DND-41 (cell line): Measurements from ENCODE around the gene P2RY11.

Experiments
- ATAC-seq: fragments of 200-7000 bp; cut with Tn5 transposase; 3 replicates; pipeline ENCODE4 v1.9.1; 2021; ENCODE audit warnings: low read depth; ENCODE audit not compliant: insufficient read depth
- DNase-seq: peaks from one replicate; pipeline ENCODE4 v3.0.0-alpha.2; 2020
- H2AFZ ChIP-seq: 2 replicates; pipeline ENCODE4 v1.6.0; 2012; ENCODE audit warnings: low read depth, low read length
- H3K27ac ChIP-seq: 2 replicates; pipeline ENCODE4 v1.5.1; 2012; ENCODE audit warnings: low read length, inconsistent platforms
- H3K27me3 ChIP-seq: fragments of 200-600 bp; sonication (generic); 2 replicates; pipeline ENCODE4 v1.6.0; 2012; ENCODE audit warnings: low read length, mild to moderate bottlenecking, inconsistent platforms; ENCODE audit not compliant: insufficient read depth, poor library complexity
- H3K36me3 ChIP-seq: 2 replicates; pipeline ENCODE4 v1.5.1; 2012; ENCODE audit warnings: low read length, inconsistent platforms; ENCODE audit not compliant: insufficient read depth
- H3K4me1 ChIP-seq: 2 replicates; pipeline ENCODE4 v1.5.1; 2012; ENCODE audit warnings: mild to moderate bottlenecking, low read length; ENCODE audit not compliant: insufficient read depth
- H3K4me2 ChIP-seq: 2 replicates; pipeline ENCODE4 v1.6.0; 2012; ENCODE audit warnings: mild to moderate bottlenecking, moderate library complexity, low read length, inconsistent platforms; ENCODE audit not compliant: insufficient read depth
- H3K4me3 ChIP-seq, 2 experiments: fragments of 200-600 bp in 1 of 2; shearing (Covaris generic) in 1 of 2; 2 replicates each; pipeline ENCODE4 v1.5.1; 2012 to 2016; ENCODE audit warnings: inconsistent platforms in 2 of 2, low read length in 2 of 2, mild to moderate bottlenecking in 2 of 2, low read depth in 1 of 2, moderate library complexity in 1 of 2
- H3K79me2 ChIP-seq: 2 replicates; pipeline ENCODE4 v1.6.0; 2012; ENCODE audit warnings: low read length, inconsistent platforms; ENCODE audit not compliant: insufficient read depth
- H3K9ac ChIP-seq: 2 replicates; pipeline ENCODE4 v1.6.0; 2012; ENCODE audit warnings: low read depth, mild to moderate bottlenecking, inconsistent platforms, low read length, moderate library complexity
- H3K9me3 ChIP-seq: 2 replicates; pipeline ENCODE4 v1.5.1; 2012; ENCODE audit warnings: low read length, moderate library complexity, mild to moderate bottlenecking, inconsistent platforms; ENCODE audit not compliant: insufficient read depth, severe bottlenecking
- H4K20me1 ChIP-seq: 2 replicates; pipeline ENCODE4 v1.6.0; 2012; ENCODE audit warnings: low read length; ENCODE audit not compliant: insufficient read depth
- EZH2 ChIP-seq: IDR thresholded peaks from 3 replicates; pipeline ENCODE4 v1.6.1; 2012; ENCODE audit warnings: borderline replicate concordance, low read depth, mild to moderate bottlenecking, moderate library complexity, low read length, inconsistent platforms; ENCODE audit not compliant: severe bottlenecking
- TF ChIP-seq, protein P1 (sequence below): IDR thresholded peaks from 2 replicates; pipeline ENCODE4 v1.5.1; 2012; ENCODE audit warnings: borderline replicate concordance, low read length, moderate library complexity, mild to moderate bottlenecking; ENCODE audit not compliant: poor library complexity, severe bottlenecking; ENCODE audit errors: extremely low read depth

The P2RY11 gene

DNA sequence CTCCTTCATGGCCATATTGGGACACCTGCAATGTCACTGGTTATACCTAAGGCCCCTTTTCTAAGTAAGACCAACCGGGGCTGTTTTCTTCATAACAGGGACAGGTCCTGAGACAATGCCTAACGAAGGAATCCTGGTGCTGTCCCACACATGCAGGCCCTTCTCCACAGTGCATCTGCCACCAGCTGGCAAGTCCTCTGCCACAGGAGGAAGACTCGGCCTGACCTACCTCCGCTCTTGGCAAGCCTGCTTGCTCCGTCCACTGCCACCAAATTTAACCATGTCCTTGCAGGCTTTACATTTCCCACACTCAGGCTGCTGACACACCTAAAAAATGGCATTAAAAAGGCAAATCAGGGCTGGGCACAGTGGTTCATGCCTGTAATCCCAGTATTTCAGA, 40.0 kb downstream of the P2RY11 start:
- peaks cover 95% of the 10 kb centered on the region for H3K36me3 ChIP-seq

DNA sequence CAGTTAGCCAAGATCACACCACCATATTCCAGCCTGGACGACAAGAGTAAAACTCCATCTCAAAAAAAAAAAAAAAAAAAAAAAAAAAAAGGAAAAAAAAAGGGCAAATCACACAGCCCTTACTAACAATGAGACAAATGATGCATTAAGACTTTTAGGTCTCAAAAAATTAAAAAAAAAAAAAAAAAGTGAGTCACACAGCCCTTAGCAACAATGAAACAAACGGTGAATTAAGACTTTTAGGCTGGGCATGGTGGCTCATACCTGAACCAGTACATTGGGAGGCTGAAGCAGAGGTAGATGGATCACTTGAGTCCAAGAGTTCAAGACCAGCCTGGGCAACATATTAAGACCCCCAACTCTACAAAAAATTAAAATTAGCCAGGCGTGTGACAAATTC, 40.6 kb downstream of the P2RY11 start:
- Histone ChIP-seq H2AFZ (no peak overlapping the region), H3K36me3 (peaks cover 95% of the 10 kb centered on the region)

More for the DNA sequence above, 40.0 kb downstream of the P2RY11 start:
- H3K79me2 ChIP-seq: peaks cover 39% of the 10 kb centered on the region
- no peaks in the 10 kb centered on the region for H3K9me3 ChIP-seq
- H3K4me2 ChIP-seq: no peak overlapping the region
- H2AFZ ChIP-seq: no peak overlapping the region
- H3K9ac ChIP-seq: no peak overlapping the region
- H4K20me1 ChIP-seq: peaks cover 48% of the 10 kb centered on the region
- DNase-seq (no peak), ATAC-seq (no peak)
- H3K27ac ChIP-seq: no peak overlapping the region
- H3K4me1 ChIP-seq: no peaks in the 10 kb centered on the region
- H3K4me3 ChIP-seq: no peak overlapping the region
- no peaks in the 10 kb centered on the region for H3K27me3 ChIP-seq
- TF ChIP-seq, protein P1, sequence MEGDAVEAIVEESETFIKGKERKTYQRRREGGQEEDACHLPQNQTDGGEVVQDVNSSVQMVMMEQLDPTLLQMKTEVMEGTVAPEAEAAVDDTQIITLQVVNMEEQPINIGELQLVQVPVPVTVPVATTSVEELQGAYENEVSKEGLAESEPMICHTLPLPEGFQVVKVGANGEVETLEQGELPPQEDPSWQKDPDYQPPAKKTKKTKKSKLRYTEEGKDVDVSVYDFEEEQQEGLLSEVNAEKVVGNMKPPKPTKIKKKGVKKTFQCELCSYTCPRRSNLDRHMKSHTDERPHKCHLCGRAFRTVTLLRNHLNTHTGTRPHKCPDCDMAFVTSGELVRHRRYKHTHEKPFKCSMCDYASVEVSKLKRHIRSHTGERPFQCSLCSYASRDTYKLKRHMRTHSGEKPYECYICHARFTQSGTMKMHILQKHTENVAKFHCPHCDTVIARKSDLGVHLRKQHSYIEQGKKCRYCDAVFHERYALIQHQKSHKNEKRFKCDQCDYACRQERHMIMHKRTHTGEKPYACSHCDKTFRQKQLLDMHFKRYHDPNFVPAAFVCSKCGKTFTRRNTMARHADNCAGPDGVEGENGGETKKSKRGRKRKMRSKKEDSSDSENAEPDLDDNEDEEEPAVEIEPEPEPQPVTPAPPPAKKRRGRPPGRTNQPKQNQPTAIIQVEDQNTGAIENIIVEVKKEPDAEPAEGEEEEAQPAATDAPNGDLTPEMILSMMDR: no peak
- no peak for TF ChIP-seq EZH2

DNA sequence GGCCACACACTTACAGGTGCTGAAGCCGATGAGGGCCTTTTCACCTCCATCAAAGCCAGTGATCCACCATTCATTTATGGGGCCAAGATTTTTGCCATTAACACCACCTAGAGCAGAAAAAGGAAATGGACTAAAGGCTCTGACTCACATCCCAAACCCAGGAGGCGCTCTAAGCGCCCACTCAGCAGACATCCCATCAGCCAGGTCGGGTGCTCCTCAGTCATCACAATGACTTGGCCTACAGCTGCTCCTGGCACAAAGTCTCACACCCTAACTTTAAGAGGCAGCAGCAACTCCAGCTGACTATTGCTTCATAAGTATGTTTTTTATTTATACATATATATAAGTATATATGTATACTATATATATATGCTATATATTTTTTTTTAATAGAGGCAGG, 44.3 kb downstream of the P2RY11 start:
- no peak overlapping the region for H3K9ac ChIP-seq
- H3K79me2 ChIP-seq: peaks cover 57% of the 10 kb centered on the region
- TF ChIP-seq, protein P1: no peak
- TF ChIP-seq EZH2: no peak
- H3K27me3 ChIP-seq: no peaks in the 10 kb centered on the region
- H2AFZ ChIP-seq: no peak overlapping the region
- DNase-seq (no peak), ATAC-seq (no peak)
- H3K9me3 ChIP-seq: no peaks in the 10 kb centered on the region
- no peaks in the 10 kb centered on the region for H3K4me1 ChIP-seq
- H3K27ac ChIP-seq: no peak overlapping the region
- H3K4me3 ChIP-seq: no peak overlapping the region
- peaks cover 100% of the 10 kb centered on the region for H3K36me3 ChIP-seq
- H3K4me2 ChIP-seq: no peak overlapping the region
- H4K20me1 ChIP-seq: peaks cover 54% of the 10 kb centered on the region

More for the DNA sequence above, 40.6 kb downstream of the P2RY11 start:
- H3K9me3 ChIP-seq: no peaks in the 10 kb centered on the region
- peaks cover 52% of the 10 kb centered on the region for H4K20me1 ChIP-seq
- no peak for ATAC-seq
- H3K27me3 ChIP-seq: no peaks in the 10 kb centered on the region
- TF ChIP-seq, protein P1: no peak
- TF ChIP-seq EZH2: no peak
- no peak overlapping the region for H3K27ac ChIP-seq
- no peak overlapping the region for H3K4me2 ChIP-seq
- no peak overlapping the region for H3K9ac ChIP-seq
- no peaks in the 10 kb centered on the region for H3K4me1 ChIP-seq
- DNase-seq: no peak
- H3K79me2 ChIP-seq: peaks cover 44% of the 10 kb centered on the region
- no peak overlapping the region for H3K4me3 ChIP-seq

DNA sequence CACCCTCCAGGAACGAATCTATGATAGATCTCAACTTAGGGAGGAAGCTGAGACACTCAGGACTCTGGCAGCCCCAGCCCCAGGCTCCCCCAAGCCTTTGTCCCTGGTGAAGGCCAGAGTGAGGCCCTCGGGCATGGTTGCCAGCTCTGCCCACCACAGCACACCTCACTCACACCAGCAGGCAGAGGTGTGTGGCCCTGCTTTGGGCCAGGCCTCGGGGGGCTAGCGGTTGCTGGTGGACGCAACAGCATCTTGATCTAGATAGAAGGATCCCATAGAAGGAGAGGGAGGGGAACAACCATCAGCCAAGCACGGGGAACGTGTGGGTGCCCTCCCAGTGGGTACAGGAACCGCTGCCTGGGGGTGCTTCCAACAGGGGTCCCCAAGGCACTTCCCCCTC, 46.6 kb downstream of the P2RY11 start:
- no peak overlapping the region for H3K27ac ChIP-seq
- no peaks in the 10 kb centered on the region for H3K27me3 ChIP-seq
- H3K9ac ChIP-seq: no peak overlapping the region
- no peak for ATAC-seq
- no peaks in the 10 kb centered on the region for H3K4me1 ChIP-seq
- H3K79me2 ChIP-seq: peaks cover 57% of the 10 kb centered on the region
- no peak overlapping the region for H3K4me3 ChIP-seq
- H3K4me2 ChIP-seq: no peak overlapping the region
- no peak for DNase-seq
- no peaks in the 10 kb centered on the region for H3K9me3 ChIP-seq
- H3K36me3 ChIP-seq: peaks cover 99% of the 10 kb centered on the region
- H2AFZ ChIP-seq: no peak overlapping the region
- TF ChIP-seq EZH2: no peak
- TF ChIP-seq, protein P1: no peak
- peaks cover 46% of the 10 kb centered on the region for H4K20me1 ChIP-seq
